ENCODE measurements around the gene ROR2.

The ROR2 gene

GRCh38 chr9:91516777-91517176, 433.3 kb downstream of the ROR2 start:
- no peak for DNase-seq (ENCODE audit: low spot score)

- DNase-seq (ENCODE audit: low spot score) = no peak
Observed at GRCh38 chr9:91516081-91516480, 433.9 kb downstream of the ROR2 start.

GRCh38 chr9:91515074-91515687, 434.8 kb downstream of the ROR2 start:
- peak; percentile 59 for DNase-seq (ENCODE audit: low spot score)

Data from putamen (tissue), 1 donor.